Measurements from ENCODE around the gene HBA2.
"Not testable (repeated sequence)": the region's sequence is repeated elsewhere in the genome, so short reads cannot be mapped to it uniquely, and the experiment has no call there.

HBA2 gene

GRCh38 chr16:159136-159849 lies 13.4 kb upstream of the HBA2 start:
- no peak for FAIRE-seq

DNA sequence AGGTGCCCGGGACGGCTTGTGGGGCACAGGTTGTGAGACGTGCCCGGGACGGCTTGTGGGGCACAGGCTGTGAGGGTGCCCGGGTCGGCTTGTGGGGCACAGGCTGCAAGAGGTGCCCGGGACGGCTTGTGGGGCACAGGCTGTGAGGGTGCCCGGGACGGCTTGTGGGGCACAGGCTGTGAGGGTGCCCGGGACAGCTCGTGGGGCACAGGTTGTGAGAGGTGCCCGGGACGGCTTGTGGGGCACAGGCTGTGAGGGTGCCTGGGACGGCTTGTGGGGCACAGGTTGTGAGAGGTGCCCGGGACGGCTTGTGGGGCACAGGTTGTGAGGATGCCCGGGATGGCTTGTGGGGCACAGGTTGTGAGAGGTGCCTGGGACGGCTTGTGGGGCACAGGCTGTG lies 12.4 kb upstream of the HBA2 start:
- not testable (repeated sequence) for FAIRE-seq

- FAIRE-seq: no peak
Observed at GRCh38 chr16:160691-161190, 11.9 kb upstream of the HBA2 start.

DNA sequence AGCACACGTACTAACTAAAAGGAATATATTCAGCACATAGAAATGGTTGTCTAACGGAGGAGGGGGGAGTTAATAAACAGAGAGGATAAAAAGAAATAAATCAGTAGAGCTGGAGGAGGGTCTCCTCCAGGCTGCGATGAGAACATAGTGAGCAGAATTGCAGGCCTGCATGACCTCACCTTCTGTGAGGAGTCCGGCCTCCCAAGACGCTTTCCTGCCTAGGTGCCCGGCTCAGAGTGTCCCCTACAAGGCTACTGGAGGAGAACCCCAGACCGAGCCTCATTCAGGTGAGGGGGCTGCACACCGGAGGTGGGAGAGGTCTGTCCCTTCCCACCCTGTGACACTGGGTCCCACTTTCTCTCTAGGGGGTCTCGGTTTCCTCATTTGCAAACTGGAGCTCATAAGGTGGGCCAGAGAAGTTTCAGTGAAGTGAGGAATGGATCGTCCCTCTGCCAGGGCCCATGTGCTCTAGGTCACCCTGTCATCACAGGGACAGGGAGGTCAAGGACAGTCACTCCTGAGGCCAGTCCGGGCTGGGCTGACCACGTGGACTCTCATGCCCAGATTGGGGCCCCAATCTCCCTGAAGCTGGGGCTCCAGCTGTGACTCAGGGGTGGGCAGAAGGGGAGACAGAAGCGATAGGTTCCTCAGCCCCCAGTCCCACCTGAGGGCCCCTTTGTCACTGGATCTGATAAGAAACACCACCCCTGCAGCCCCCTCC lies 10.2 kb upstream of the HBA2 start:
- no peak for FAIRE-seq

DNA sequence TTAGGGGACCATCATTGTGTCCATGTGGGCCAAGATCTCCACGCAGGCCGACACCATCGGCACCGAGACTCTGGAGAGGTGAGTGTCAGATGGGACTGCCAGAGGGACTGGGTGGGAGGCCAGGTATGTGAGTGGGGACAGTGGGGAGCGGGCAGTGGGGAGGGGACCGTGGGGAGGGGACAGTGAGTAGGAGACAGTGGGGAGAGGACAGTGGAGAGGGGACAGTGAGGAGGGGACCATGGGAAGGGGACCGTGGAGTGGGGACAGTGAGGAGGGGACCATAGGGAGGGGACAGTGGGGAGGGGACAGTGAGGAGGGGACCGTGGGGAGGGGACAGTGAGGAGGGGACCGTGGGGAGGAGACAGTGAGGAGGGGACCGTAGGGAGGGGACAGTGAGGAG lies 9.5 kb upstream of the HBA2 start:
- not testable (repeated sequence) for FAIRE-seq

- FAIRE-seq: not testable (repeated sequence)
Observed at GRCh38 chr16:163696-164095, 9.0 kb upstream of the HBA2 start.

GRCh38 chr16:164134-164823 lies 8.4 kb upstream of the HBA2 start:
- FAIRE-seq: not testable (repeated sequence)

DNA sequence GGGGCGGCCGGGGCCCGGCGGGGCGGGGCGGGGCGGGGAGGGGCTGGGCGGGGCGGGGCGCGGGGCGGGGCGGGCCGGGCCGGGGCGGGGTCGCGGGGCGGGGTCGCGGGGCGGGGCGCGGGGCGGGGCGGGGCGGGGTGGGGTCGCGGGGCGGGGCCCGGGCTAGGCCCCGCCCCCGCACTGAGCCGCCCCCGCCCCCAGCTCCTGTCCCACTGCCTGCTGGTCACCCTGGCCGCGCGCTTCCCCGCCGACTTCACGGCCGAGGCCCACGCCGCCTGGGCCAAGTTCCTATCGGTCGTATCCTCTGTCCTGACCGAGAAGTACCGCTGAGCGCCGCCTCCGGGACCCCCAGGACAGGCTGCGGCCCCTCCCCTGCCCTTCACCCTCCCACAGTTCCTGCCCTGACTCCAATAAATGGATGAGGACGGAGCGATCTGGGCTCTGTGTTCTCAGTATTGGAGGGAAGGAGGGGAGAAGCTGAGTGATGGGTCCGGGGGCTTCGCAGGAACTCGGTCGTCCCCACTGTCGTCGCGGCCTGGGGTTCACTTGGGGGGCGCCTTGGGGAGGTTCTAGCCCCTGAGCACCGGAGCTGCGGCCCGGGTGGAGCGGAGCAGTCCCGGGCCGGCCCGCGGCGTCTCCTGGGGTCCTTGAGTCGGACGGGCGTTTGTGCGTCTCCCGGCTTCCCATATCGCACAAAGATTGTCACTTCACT lies 7.7 kb upstream of the HBA2 start:
- no peak for FAIRE-seq

- no peak for FAIRE-seq
Observed at GRCh38 chr16:165539-166374, 6.9 kb upstream of the HBA2 start, which contains the start of gene HBM. TSS of gene HBM (plus strand) at chr16:165978. CDS start at chr16:165998, 20 bp downstream.

DNA sequence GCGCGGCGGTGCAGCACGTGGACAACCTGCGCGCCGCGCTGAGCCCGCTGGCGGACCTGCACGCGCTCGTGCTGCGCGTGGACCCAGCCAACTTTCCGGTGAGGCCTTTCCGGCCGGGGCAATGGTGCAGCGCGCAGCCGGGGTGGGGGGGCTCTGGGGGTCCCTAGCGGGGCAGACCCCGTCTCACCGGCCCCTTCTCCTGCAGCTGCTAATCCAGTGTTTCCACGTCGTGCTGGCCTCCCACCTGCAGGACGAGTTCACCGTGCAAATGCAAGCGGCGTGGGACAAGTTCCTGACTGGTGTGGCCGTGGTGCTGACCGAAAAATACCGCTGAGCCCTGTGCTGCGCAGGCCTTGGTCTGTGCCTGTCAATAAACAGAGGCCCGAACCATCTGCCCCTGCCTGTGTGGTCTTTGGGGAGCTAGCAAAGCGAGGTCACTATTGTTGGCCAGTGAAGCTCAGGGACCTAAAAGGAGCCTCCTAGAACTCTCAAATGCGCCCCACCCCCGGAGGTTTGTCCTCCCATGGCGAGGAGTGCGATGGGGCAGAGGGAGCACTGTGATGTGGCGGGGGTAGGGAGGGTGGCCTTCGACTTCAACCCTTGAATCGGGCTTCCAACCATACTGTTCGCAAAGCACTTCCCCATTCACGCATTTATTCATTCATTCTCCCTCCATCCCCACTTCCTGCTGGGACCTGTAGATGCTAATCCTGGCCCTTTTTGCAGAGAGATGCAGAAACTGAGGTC lies 6.1 kb upstream of the HBA2 start:
- FAIRE-seq: no peak

GRCh38 chr16:167122-167690 lies 5.5 kb upstream of the HBA2 start:
- no peak for FAIRE-seq

GRCh38 chr16:168424-168823 lies 4.3 kb upstream of the HBA2 start:
- FAIRE-seq: no peak

- no peak for FAIRE-seq
Observed at GRCh38 chr16:169014-169413, 3.7 kb upstream of the HBA2 start.

GRCh38 chr16:170088-170507 lies 2.6 kb upstream of the HBA2 start:
- FAIRE-seq: not testable (repeated sequence)

- FAIRE-seq: no peak
Observed at GRCh38 chr16:170788-171187, 1.9 kb upstream of the HBA2 start.

DNA sequence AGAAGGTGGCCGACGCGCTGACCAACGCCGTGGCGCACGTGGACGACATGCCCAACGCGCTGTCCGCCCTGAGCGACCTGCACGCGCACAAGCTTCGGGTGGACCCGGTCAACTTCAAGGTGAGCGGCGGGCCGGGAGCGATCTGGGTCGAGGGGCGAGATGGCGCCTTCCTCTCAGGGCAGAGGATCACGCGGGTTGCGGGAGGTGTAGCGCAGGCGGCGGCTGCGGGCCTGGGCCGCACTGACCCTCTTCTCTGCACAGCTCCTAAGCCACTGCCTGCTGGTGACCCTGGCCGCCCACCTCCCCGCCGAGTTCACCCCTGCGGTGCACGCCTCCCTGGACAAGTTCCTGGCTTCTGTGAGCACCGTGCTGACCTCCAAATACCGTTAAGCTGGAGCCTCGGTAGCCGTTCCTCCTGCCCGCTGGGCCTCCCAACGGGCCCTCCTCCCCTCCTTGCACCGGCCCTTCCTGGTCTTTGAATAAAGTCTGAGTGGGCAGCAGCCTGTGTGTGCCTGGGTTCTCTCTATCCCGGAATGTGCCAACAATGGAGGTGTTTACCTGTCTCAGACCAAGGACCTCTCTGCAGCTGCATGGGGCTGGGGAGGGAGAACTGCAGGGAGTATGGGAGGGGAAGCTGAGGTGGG lies 657 bp downstream of the HBA2 start:
- FAIRE-seq: not testable (repeated sequence)

- FAIRE-seq: not testable (repeated sequence)
Observed at GRCh38 chr16:173928-174769, 1.5 kb downstream of the HBA2 start.

GRCh38 chr16:175011-175949 lies 2.6 kb downstream of the HBA2 start:
- FAIRE-seq: no peak
